Stimulated activated CD4-positive, alpha-beta T cell treated with anti-CD3 and anti-CD28 coated beads, TNF-alpha, amount 100 ng/mL, for 24 hours (primary cell): Measurements from ENCODE around the gene CSHL1.
A peak's percentile ranks its signal among the peaks of the same experiment; 100 is the strongest.
"Not testable (repeated sequence)": the region's sequence is repeated elsewhere in the genome, so short reads cannot be mapped to it uniquely, and the experiment has no call there.

Experiments
- DNase-seq, 3 experiments: peaks; one replicate each; pipeline ENCODE4 v3.0.0-alpha.2; 2020; ENCODE audit warnings: low read depth in 3 of 3

CSHL1 gene

GRCh38 chr17:63940584-63940983, 29.5 kb upstream of the CSHL1 start:
- DNase-seq: no peak

- DNase-seq: no peak
These were observed 28.8 kb upstream of the CSHL1 start for GRCh38 chr17:63939884-63940283.

DNA sequence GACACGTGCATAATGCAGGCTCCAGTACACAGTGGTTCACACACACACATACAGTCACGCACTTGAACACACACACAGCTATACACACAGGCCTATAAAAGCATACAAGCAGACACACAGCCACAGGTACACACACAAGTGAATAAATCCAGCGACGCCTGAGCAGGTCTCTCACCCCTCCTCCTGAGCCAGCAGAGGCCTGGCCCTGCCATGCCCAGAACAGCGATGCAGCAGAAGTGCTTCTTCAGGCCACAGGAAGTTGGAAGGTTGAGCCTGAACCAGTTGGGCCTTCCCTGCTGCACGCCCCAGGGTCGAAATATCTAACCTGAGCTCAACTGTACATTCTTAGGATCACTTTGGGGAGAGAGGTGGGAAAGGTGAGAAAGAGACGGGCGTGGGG, 28.3 kb upstream of the CSHL1 start:
- no peak for DNase-seq

DNA sequence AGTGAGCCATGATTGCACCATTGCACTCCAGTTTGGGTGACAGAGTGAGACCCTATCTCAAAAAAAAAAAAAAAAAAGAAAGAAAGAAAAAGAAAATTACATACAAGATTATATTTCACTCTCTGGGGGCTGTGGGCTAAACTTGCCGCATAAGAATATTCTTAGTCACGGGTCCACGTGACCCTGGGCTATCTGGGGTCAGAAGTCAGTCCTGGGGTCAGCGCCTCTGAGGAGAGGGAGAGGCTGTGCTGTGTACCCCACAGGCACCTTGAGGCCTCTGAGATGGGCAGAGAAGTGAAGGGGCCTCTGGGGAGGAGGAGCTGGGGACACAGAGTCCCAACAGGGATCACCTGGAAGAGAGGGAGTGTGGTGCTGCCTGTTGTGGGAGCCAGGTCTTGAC, 26.9 kb upstream of the CSHL1 start:
- DNase-seq: no peak

GRCh38 chr17:63937319-63937718, 26.3 kb upstream of the CSHL1 start:
- no peak for DNase-seq

GRCh38 chr17:63934183-63935112, 23.4 kb upstream of the CSHL1 start:
- no peak for DNase-seq

- DNase-seq: no peak
These were observed 22.5 kb upstream of the CSHL1 start for GRCh38 chr17:63933598-63933997.

DNA sequence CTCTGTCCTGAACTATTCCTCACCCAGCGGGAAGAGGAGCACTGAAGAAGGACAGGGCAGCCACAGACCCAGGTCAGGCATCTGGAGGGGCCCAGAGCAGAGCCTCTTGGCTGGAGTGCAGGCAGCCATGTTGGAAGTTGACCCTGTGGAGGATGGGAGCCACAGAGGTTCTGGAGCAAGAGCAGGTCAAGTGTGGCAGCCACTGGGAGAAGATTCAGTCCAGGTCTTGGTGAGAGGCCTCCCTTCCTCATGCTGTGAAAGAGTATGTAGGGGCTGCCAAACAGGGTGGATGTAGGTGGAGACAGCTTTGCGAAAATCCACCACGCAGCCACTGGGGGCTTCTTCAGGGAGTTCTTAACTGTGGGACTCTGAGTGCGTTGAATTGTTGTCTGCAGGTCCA, 21.7 kb upstream of the CSHL1 start:
- no peak for DNase-seq

GRCh38 chr17:63931981-63932561, 21.0 kb upstream of the CSHL1 start, which contains the start of gene CD79B:
TSS of gene CD79B (minus strand) at chr17:63932331. CDS start at chr17:63932261, 70 bp downstream.
- peak in 2 of 3 experiments; percentile 12 to 56 for DNase-seq

GRCh38 chr17:63930951-63931575, 20.0 kb upstream of the CSHL1 start:
- peak in 2 of 3 experiments; percentile 22 to 65 for DNase-seq

GRCh38 chr17:63929860-63930766, 19.1 kb upstream of the CSHL1 start:
- no peak for DNase-seq

DNA sequence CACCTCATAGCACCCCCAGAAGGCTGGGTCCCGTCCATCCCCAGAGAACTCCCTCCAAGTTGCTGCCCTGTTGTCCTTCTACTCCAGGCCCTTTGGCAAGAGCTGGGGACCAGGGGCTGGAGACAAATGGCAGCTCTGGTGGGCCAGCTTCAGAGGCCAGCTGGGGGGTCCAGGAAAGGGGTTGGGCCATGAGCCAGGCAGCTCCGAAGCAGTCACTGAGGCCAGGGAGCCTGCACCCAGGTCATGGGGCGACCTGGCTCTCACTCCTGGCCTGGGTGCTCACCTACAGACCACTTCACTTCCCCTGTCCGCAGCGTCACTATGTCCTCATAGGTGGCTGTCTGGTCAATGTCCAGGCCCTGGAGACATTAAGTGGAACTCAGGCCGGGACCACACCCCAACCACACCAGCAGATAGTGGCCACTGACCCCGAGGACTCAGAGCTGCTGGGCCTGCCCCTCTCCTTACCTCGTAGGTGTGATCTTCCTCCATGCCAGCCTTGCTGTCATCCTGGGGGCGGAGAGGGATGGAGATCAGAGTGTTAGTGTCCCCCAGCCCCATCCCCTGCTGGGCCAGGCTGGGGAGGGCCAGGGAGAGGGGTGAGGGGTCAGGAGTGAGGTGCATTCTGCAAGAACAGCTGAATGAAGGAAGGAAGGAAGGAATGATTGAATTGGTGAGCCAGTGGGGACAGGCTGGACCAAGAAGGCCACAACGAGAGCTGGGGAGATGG, 18.1 kb upstream of the CSHL1 start:
- DNase-seq: no peak

DNA sequence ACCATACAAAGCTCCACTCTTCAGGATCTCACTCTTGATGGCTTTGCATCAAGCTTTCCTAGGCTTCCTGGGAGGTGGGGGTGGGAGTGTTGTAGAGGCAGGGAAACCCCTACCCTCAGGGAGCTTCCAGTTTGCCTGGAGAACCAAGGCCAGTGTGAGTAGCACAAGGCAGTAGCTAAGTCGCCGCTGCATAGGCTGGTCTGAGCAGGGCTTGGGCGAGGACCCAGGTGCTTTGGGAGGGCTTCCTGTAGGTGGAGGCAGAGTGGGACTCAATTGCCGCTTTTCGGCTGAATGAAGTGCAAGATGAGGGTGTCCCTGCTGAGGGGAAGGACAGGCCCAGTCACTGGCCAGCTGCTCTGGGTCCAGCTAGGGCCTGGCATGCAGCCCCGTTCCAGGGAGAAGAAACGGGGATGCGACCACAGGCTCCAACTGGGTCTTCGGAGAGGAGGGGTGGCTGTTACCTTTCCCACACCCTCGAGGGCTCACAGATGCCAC, 17.2 kb upstream of the CSHL1 start:
- DNase-seq: no peak

DNA sequence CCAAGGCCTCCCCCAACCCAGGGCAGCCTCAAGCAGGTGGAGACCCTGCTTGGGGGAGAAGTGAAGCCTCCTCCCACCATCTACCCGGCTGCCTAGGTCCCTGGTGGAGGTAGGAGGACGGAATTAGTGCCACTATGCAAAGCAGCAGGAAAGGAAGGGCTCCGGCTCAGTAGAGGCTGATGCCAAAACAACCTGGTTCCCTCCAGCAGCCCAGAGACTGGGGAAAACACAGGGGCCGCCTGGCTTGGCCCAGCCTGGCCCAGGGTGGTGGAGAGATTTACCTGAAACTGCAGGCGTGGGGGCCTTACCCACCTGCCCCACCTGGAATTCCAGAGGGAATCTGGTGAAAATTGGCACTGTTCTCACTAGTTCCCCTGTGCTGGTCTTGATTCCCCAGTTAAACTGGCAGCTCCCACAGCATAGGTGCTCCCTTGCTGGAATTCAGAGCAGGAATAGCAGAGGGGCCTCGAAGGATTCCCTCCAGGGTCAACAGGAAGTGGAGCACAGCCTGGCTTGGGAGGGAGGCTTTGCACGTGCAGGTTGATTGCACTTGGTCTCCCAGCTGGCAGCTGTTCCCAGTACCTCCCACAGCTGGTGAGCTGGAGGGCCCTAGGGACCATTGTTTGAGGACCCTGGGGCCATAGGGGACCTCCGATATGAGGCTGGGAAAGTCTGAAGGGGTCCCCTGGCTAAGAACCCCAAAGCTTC, 16.6 kb upstream of the CSHL1 start:
- DNase-seq: no peak

DNA sequence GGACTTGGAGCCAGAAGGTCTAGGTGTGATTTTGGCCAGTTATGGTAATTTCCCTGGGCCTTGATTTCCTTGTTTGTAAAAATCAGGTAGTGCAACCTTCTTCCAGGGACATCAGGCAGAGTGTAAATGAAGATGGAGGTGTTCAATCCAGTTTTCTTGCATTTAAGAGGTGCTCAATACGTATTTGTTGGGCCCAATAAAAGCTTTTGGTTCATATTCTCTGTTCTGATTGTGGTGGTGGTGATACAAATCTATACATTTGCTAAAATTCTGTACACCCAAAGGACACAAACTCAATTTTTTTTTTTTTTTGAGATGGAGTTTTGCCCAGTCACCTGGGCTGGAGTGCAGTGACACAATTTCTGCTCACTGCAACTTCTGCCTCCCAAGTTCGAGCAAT, 15.1 kb upstream of the CSHL1 start:
- DNase-seq: no peak

DNA sequence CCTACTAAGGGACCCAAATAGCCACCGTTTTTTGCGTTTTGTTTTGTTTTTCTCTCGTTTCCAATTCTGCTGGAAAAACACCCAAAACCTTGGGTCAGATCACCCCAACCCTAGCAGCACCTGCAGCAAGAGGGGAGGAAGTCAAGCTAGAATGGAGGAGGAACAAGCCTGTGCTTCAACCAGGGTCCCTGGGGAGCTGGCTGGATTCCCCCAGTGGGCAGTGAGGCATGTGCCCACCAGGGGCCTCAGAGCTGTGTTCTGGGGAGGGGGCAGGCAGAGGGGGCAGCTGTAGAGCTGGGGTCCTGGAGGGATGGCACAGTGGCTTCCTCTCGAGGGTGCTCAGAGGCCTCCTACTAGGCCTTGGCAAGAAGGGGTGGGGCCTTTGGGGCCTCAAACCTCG, 14.6 kb upstream of the CSHL1 start:
- no peak for DNase-seq

DNA sequence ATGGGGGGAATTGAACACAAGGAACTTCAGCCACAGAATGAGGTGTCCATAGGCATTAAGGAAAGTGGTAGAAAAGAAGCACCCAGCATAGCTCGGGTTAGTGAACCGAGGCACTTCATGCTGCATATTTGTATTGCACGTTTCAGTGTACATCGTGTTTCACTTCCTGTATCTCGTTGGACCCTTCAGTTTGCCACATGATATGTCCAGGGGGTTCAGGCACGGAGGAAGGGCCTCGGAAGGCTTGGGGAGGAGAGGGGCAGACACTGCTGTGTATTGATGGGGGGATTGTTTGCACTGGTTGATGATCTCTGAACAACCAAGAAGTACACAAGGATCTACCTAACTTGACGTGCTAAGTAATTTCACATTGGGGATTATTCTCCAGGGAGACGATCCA, 11.3 kb upstream of the CSHL1 start:
- DNase-seq: not testable (repeated sequence)

DNA sequence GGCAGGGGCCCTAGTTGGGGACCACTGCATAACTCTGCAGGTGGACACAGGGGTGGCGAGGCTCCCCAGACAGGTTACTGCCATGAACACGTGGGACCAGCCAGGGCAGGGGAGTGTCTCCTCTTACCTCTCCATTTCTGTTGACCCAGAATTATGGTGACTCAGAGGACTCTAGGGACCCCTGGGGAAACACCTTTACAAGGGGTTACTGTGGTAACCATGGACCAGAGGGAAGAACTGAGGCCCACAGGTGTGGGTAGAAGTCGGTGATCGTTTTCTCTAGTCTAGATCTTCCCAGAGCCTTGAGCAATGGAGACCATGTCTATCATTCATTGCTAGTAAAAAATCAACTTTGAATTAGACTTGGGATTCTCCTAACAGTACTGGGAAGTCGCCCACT, 9.7 kb upstream of the CSHL1 start:
- not testable (repeated sequence) for DNase-seq

- DNase-seq: not testable (repeated sequence)
These were observed 9.0 kb upstream of the CSHL1 start for GRCh38 chr17:63920050-63920449.

GRCh38 chr17:63919311-63919723, 8.3 kb upstream of the CSHL1 start:
- DNase-seq: peak; percentile 48 to 71 (median 65)
